Measurements from ENCODE around the gene FYB2. TPM values are rescaled to one million over a fixed set of nuclear protein-coding genes. Genes with fewer than 3 reads are reported as not detected.

FYB2 gene
- total RNA-seq, 1 experiment from 2014 or later, result not detected

DNA sequence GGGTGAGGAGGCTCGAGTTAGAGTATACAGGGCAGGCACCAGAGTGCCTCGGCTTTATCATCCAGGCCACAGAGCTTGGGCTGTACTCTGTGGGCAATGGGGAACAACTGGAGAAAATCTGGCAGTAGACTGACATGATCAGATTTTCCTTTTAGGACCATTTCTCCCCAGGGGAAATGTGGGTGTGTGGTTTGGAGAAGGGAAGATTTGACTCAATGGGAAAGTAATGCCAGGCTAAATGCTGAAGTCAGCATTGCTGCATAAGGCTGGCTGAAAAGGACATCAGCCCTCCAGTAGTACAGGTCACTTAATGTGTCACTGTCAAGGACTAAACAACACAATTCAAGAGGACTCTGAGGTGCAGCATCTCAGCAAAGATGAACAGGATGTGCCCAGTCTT lies 5.0 kb downstream of the FYB2 start:
- TF ChIP-seq, protein P1, sequence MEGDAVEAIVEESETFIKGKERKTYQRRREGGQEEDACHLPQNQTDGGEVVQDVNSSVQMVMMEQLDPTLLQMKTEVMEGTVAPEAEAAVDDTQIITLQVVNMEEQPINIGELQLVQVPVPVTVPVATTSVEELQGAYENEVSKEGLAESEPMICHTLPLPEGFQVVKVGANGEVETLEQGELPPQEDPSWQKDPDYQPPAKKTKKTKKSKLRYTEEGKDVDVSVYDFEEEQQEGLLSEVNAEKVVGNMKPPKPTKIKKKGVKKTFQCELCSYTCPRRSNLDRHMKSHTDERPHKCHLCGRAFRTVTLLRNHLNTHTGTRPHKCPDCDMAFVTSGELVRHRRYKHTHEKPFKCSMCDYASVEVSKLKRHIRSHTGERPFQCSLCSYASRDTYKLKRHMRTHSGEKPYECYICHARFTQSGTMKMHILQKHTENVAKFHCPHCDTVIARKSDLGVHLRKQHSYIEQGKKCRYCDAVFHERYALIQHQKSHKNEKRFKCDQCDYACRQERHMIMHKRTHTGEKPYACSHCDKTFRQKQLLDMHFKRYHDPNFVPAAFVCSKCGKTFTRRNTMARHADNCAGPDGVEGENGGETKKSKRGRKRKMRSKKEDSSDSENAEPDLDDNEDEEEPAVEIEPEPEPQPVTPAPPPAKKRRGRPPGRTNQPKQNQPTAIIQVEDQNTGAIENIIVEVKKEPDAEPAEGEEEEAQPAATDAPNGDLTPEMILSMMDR (IDR thresholded peaks at IDR 0.05; ENCODE audit: unreplicated experiment), result no peak
- Mint-ChIP-seq H3K4me1 (ENCODE audit: insufficient read depth, unreplicated experiment) (peaks cover 8% of the 10 kb centered on the region), H3K9me3 (ENCODE audit: unreplicated experiment) (no peaks in the 10 kb centered on the region), H3K4me3 (ENCODE audit: unreplicated experiment) (no peak overlapping the region), H3K27ac (ENCODE audit: low read depth, unreplicated experiment) (no peak overlapping the region), H3K36me3 (ENCODE audit: insufficient read depth, unreplicated experiment) (no peaks in the 10 kb centered on the region), H3K27me3 (ENCODE audit: insufficient read depth, unreplicated experiment) (peaks cover 15% of the 10 kb centered on the region)
- CTCF ChIA-PET, result interaction anchor here (1.4 kb wide), 1 partner anchor 10 kb away, joined by 6 read pairs; no protein-coding TSS in a partner anchor
- no TSS peak for BruUV-seq (replicated peaks)
- intact Hi-C loops (cut with micrococcal nuclease), result no loop called here
- POLR2A ChIA-PET, result no interaction called here
- no peak for DNase-seq (ENCODE audit: unreplicated experiment)

DNA sequence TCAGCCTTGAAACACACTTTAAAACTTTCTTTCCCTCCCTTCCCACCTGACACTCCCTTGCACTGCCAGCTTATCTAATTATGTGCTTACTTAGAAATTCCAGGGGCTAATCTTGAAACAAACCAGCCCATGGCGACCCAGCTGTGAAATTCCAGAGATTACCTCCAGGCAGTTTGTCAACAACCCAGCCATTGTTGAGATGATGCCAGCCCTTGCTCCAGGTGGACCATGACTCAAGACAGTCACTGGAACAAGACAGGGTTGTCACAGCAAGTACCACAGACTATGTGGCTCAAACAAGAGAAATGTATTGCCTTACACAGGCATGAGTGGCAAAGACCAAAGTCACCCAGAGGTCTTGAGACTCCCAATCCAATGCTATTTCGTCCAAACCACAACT lies 7.9 kb downstream of the FYB2 start:
- ChIA-PET POLR2A (no interaction called here), CTCF (interaction anchor here (0.7 to 3.3 kb wide), 4 partner anchors 10 to 1527 kb away, joined by 3 to 22 read pairs (median 4); no protein-coding TSS in a partner anchor)
- Mint-ChIP-seq H3K9me3 (ENCODE audit: unreplicated experiment) (no peaks in the 10 kb centered on the region), H3K4me3 (ENCODE audit: unreplicated experiment) (no peak overlapping the region), H3K36me3 (ENCODE audit: insufficient read depth, unreplicated experiment) (no peaks in the 10 kb centered on the region), H3K27me3 (ENCODE audit: insufficient read depth, unreplicated experiment) (peaks cover 15% of the 10 kb centered on the region), H3K4me1 (ENCODE audit: insufficient read depth, unreplicated experiment) (no peaks in the 10 kb centered on the region), H3K27ac (ENCODE audit: low read depth, unreplicated experiment) (no peak overlapping the region)
- TF ChIP-seq, protein P1 (IDR thresholded peaks at IDR 0.05; ENCODE audit: unreplicated experiment), result no peak
- intact Hi-C loops (cut with micrococcal nuclease), result no loop called here
- BruUV-seq (replicated peaks), result no TSS peak
- DNase-seq (ENCODE audit: unreplicated experiment), result no peak

DNA sequence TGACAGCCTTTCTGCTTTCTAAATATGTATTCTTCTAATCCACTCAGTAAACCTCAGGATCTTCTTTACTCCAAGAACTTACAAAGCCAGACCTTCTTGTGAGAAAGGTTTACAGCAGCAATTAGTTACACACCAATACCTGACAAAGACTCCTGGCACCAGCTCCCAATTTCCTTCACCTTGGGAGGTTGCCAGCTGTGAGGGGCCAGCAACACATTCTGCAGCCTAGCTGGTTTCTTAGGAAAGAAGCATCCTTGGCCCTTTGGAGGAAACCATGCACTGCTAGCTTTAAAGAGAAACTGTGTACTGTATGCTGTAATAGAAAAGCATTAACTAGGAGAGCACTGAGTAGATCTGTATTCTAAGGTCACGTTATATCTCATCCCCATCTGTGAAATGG lies 10.8 kb downstream of the FYB2 start:
- H3K36me3 Mint-ChIP-seq (ENCODE audit: insufficient read depth, unreplicated experiment), result no peaks in the 10 kb centered on the region
- H3K27ac Mint-ChIP-seq (ENCODE audit: low read depth, unreplicated experiment), result no peak overlapping the region
- intact Hi-C loops (cut with micrococcal nuclease), result no loop called here
- no peaks in the 10 kb centered on the region for H3K9me3 Mint-ChIP-seq (ENCODE audit: unreplicated experiment)
- ChIA-PET CTCF (interaction anchor here (1.0 to 2.4 kb wide), 6 partner anchors 10 to 1524 kb away, joined by 3 to 20 read pairs (median 5); no protein-coding TSS in a partner anchor), POLR2A (no interaction called here)
- H3K27me3 Mint-ChIP-seq (ENCODE audit: insufficient read depth, unreplicated experiment), result peaks cover 15% of the 10 kb centered on the region
- no peak overlapping the region for H3K4me3 Mint-ChIP-seq (ENCODE audit: unreplicated experiment)
- BruUV-seq (replicated peaks), result no TSS peak
- TF ChIP-seq, protein P1 (IDR thresholded peaks at IDR 0.05; ENCODE audit: unreplicated experiment), result no peak
- H3K4me1 Mint-ChIP-seq (ENCODE audit: insufficient read depth, unreplicated experiment), result no peaks in the 10 kb centered on the region
- DNase-seq (ENCODE audit: unreplicated experiment), result no peak

DNA sequence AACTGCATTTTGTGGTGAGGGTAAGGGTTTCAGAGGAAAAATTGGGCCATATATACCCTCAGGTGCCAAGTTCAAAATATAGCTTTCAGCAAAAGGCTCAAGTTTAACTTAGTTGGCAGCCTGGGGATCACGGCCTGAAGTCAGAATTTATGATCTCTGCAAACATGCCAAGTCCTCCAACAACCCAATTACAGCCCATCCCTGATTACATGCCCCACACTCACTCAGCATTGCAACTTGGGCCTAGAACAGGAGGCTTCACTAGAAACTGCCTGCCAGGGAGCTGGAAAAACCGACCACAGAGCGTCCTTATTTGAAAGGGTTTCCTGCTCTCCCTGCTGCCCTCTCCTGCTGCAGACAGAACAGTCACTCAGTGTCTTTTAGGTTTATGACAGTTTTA lies 12.4 kb downstream of the FYB2 start:
- TF ChIP-seq, protein P1 (IDR thresholded peaks at IDR 0.05; ENCODE audit: unreplicated experiment), result no peak
- ChIA-PET POLR2A (interaction anchor here (0.5 kb wide), 1 partner anchor 11 kb away, joined by 4 read pairs; no protein-coding TSS in a partner anchor), CTCF (interaction anchor here (2.4 kb wide), 1 partner anchor 14 kb away, joined by 20 read pairs; no protein-coding TSS in a partner anchor)
- H3K27me3 Mint-ChIP-seq (ENCODE audit: insufficient read depth, unreplicated experiment), result peaks cover 15% of the 10 kb centered on the region
- DNase-seq (ENCODE audit: unreplicated experiment), result no peak
- H3K36me3 Mint-ChIP-seq (ENCODE audit: insufficient read depth, unreplicated experiment), result no peaks in the 10 kb centered on the region
- no peaks in the 10 kb centered on the region for H3K9me3 Mint-ChIP-seq (ENCODE audit: unreplicated experiment)
- intact Hi-C loops (cut with micrococcal nuclease), result no loop called here
- H3K27ac Mint-ChIP-seq (ENCODE audit: low read depth, unreplicated experiment), result no peak overlapping the region
- no TSS peak for BruUV-seq (replicated peaks)
- no peak overlapping the region for H3K4me3 Mint-ChIP-seq (ENCODE audit: unreplicated experiment)
- no peaks in the 10 kb centered on the region for H3K4me1 Mint-ChIP-seq (ENCODE audit: insufficient read depth, unreplicated experiment)

Measured in MCF 10A (cell line).